H9 (cell line): ENCODE measurements around the gene CREB5. TPM values are rescaled to one million over a fixed set of nuclear protein-coding genes. Genes with fewer than 3 reads are reported as not detected.

Experiments
- DNase-seq: peaks from one replicate; pipeline ENCODE4 v3.0.0-alpha.2; 2017
- H2AFZ ChIP-seq: one replicate; pipeline ENCODE4 v1.6.1; 2013; ENCODE audit warnings: mild to moderate bottlenecking, low read length, control low read depth, moderate library complexity
- H2AK5ac ChIP-seq: 2 replicates; pipeline ENCODE4 v1.6.1; 2013; ENCODE audit warnings: low read length, control low read depth, mixed read lengths; ENCODE audit not compliant: insufficient read length
- H2BK120ac ChIP-seq: one replicate; pipeline ENCODE4 v1.6.1; 2013; ENCODE audit warnings: low read depth, mild to moderate bottlenecking, low read length, control low read depth, inconsistent platforms; ENCODE audit not compliant: poor library complexity, severe bottlenecking
- H2BK12ac ChIP-seq: 2 replicates; pipeline ENCODE4 v1.6.1; 2013; ENCODE audit warnings: low read length, control low read depth, mixed read lengths, low read depth; ENCODE audit not compliant: insufficient read length
- H2BK15ac ChIP-seq: 2 replicates; pipeline ENCODE4 v1.6.1; 2013; ENCODE audit warnings: low read depth, low read length, control low read depth
- H2BK20ac ChIP-seq: one replicate; pipeline ENCODE4 v1.6.1; 2013; ENCODE audit warnings: low read depth, mild to moderate bottlenecking, low read length, control low read depth, inconsistent platforms; ENCODE audit not compliant: poor library complexity, severe bottlenecking
- H2BK5ac ChIP-seq: 2 replicates; pipeline ENCODE4 v1.6.1; 2013; ENCODE audit warnings: low read length, control low read depth, mixed read lengths; ENCODE audit not compliant: insufficient read length
- H3K14ac ChIP-seq: 2 replicates; pipeline ENCODE4 v1.6.1; 2013; ENCODE audit warnings: low read length, control low read depth; ENCODE audit not compliant: insufficient read depth
- H3K18ac ChIP-seq: 2 replicates; pipeline ENCODE4 v1.6.1; 2013; ENCODE audit warnings: low read depth, mild to moderate bottlenecking, mixed read lengths, low read length, control low read depth; ENCODE audit not compliant: insufficient read length
- H3K23ac ChIP-seq: 2 replicates; pipeline ENCODE4 v1.6.1; 2013; ENCODE audit warnings: low read length, control low read depth, mixed read lengths, low read depth; ENCODE audit not compliant: insufficient read length
- H3K23me2 ChIP-seq: 2 replicates; pipeline ENCODE4 v1.6.1; 2013; ENCODE audit warnings: low read depth, mild to moderate bottlenecking, mixed read lengths, low read length, control low read depth; ENCODE audit not compliant: insufficient read length, poor library complexity, severe bottlenecking
- H3K27ac ChIP-seq: 2 replicates; pipeline ENCODE4 v1.5.1; 2013; ENCODE audit warnings: low read length, control low read depth, mixed read lengths, low read depth; ENCODE audit not compliant: insufficient read length
- H3K27me3 ChIP-seq: 2 replicates; pipeline ENCODE4 v1.6.1; 2013; ENCODE audit warnings: low read length, control low read depth, inconsistent platforms; ENCODE audit not compliant: insufficient read depth
- H3K4ac ChIP-seq: 2 replicates; pipeline ENCODE4 v1.6.1; 2013; ENCODE audit warnings: low read depth, mild to moderate bottlenecking, control low read depth, inconsistent platforms, low read length, moderate library complexity
- H3K4me1 ChIP-seq: 2 replicates; pipeline ENCODE4 v1.6.1; 2013; ENCODE audit warnings: low read length, control low read depth, inconsistent platforms; ENCODE audit not compliant: insufficient read depth
- H3K4me2 ChIP-seq: 2 replicates; pipeline ENCODE4 v1.6.1; 2013; ENCODE audit warnings: low read length, control low read depth, mixed read lengths; ENCODE audit not compliant: insufficient read length, insufficient read depth
- H3K56ac ChIP-seq: 2 replicates; pipeline ENCODE4 v1.6.1; 2013; ENCODE audit warnings: low read depth, mild to moderate bottlenecking, mixed read lengths, low read length, control low read depth; ENCODE audit not compliant: insufficient read length
- H3K79me1 ChIP-seq: 2 replicates; pipeline ENCODE4 v1.6.1; 2013; ENCODE audit warnings: low read depth, mild to moderate bottlenecking, moderate library complexity, low read length, control low read depth, inconsistent platforms; ENCODE audit not compliant: insufficient read depth, poor library complexity, severe bottlenecking
- H3K79me2 ChIP-seq: 2 replicates; pipeline ENCODE4 v1.6.1; 2013; ENCODE audit warnings: low read length, control low read depth, inconsistent platforms; ENCODE audit not compliant: insufficient read depth
- H3K9ac ChIP-seq: 2 replicates; pipeline ENCODE4 v1.6.1; 2013; ENCODE audit warnings: low read length, control low read depth, mixed read lengths; ENCODE audit not compliant: insufficient read length; ENCODE audit errors: extremely low read depth
- H3K9me3 ChIP-seq: one replicate; pipeline ENCODE4 v1.6.1; 2013; ENCODE audit warnings: low read depth, low read length, inconsistent platforms; ENCODE audit not compliant: control insufficient read depth
- H3T11ph ChIP-seq: one replicate; pipeline ENCODE4 v1.6.1; 2013; ENCODE audit warnings: mild to moderate bottlenecking, low read length, control low read depth, inconsistent platforms
- H4K20me1 ChIP-seq: one replicate; pipeline ENCODE4 v1.6.1; 2013; ENCODE audit not compliant: control insufficient read depth, insufficient read length, insufficient read depth
- H4K5ac ChIP-seq: 2 replicates; pipeline ENCODE4 v1.6.1; 2013; ENCODE audit warnings: low read depth, mild to moderate bottlenecking, mixed read lengths, low read length, control low read depth; ENCODE audit not compliant: insufficient read length
- H4K8ac ChIP-seq: replicated peaks from 2 replicates; pipeline ENCODE4 v1.6.1; 2013; ENCODE audit warnings: low read length, control low read depth, mixed read lengths, low read depth; ENCODE audit not compliant: insufficient read length
- H4K91ac ChIP-seq: 2 replicates; pipeline ENCODE4 v1.6.1; 2013; ENCODE audit warnings: low read depth, mild to moderate bottlenecking, moderate library complexity, mixed read lengths, low read length, control low read depth; ENCODE audit not compliant: insufficient read length
- H3K27ac Mint-ChIP-seq, 3 experiments: 2 replicates in 2 of 3; 3 replicates in 1 of 3; pipeline ENCODE4 v1.8.0; 2020 to 2021; ENCODE audit warnings: mixed read lengths in 3 of 3, mild to moderate bottlenecking in 1 of 3, moderate library complexity in 1 of 3
- H3K27me3 Mint-ChIP-seq: 2 replicates; pipeline ENCODE4 v1.8.0; 2021; ENCODE audit warnings: low read depth, mild to moderate bottlenecking, moderate library complexity, mixed read lengths
- H3K36me3 Mint-ChIP-seq, 3 experiments: 2 replicates in 2 of 3; 3 replicates in 1 of 3; pipeline ENCODE4 v1.8.0; 2020 to 2021; ENCODE audit warnings: low read depth in 3 of 3, mixed read lengths in 3 of 3; ENCODE audit not compliant: insufficient read depth in 1 of 3
- H3K4me1 Mint-ChIP-seq, 2 experiments: 2 replicates each; pipeline ENCODE4 v1.8.0; 2020; ENCODE audit warnings: mixed read lengths in 2 of 2
- H3K4me3 Mint-ChIP-seq, 2 experiments: 2 replicates in 1 of 2; 3 replicates in 1 of 2; pipeline ENCODE4 v1.8.0; 2020 to 2021; ENCODE audit warnings: mild to moderate bottlenecking in 2 of 2, mixed read lengths in 2 of 2, moderate library complexity in 1 of 2
- H3K9me3 Mint-ChIP-seq, 2 experiments: 2 replicates in 1 of 2; 3 replicates in 1 of 2; pipeline ENCODE4 v1.8.0; 2020; ENCODE audit warnings: mild to moderate bottlenecking in 2 of 2, mixed read lengths in 2 of 2, moderate library complexity in 1 of 2
- WGBS: extraction: QIAGEN DNeasy Blood & Tissue Kit; methylation state at CpG from one replicate; pipeline ENCODE4 v1.1.7; 2013; ENCODE audit warnings: missing lambda C conversion rate, low lambda C conversion rate, mixed read lengths; ENCODE audit not compliant: insufficient read length; ENCODE audit errors: extremely low coverage; 5-methylcytosine and 5-hydroxymethylcytosine counted together
- total RNA-seq: library from RNA; stranded (reverse); gene quantifications from 2 replicates; pipeline ENCODE4 v1.2.1, GENCODE V29; 2021
- TF ChIP-seq, protein P1 (sequence below): fragments of 200-600 bp; sonication (generic); conservative IDR thresholded peaks from 3 replicates; pipeline ENCODE4 v1.8.0; 2021; ENCODE audit warnings: antibody characterized with exemption, mild to moderate bottlenecking

Gene CREB5
- total RNA-seq, 1 experiment from 2014 or later: 4.0 TPM

DNA sequence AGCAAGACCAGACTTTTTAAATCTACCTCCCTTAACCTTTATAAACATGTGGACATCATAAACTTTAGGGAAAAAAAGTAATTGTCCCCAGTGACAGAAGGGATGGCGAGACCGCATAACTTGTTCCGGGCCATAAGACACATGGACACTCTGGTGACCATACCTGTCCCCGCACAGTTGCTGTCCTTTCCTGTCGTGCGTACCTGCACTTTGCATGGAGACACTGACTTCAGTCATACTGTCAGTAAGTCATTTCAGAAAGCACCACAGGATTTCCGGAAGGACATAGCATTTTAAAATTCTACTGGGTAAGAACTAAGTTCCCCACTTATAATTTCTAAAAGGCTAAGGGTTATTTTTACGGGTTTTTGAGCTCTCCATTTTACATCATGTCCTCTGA, 120.9 kb downstream of the CREB5 start:
- H3K36me3 Mint-ChIP-seq: peaks cover 4 to 12% (median 4%) of the 10 kb centered on the region in 3 experiments; a peak in 4 of 7 replicates
- Histone ChIP-seq H2AK5ac (no peak overlapping the region), H3K56ac (no peak overlapping the region), H3K14ac (no peak overlapping the region), H3K18ac (no peak overlapping the region), H3K79me2 (no peaks in the 10 kb centered on the region), H4K91ac (no peak overlapping the region), H4K8ac (no peak overlapping the region), H3K23me2 (no peaks in the 10 kb centered on the region), H3K4ac (no peak overlapping the region), H2BK15ac (no peak overlapping the region), H4K5ac (no peak overlapping the region), H3K9ac (no peak overlapping the region), H3K9me3 (no peaks in the 10 kb centered on the region), H3K27ac (no peak overlapping the region), H3T11ph (no peak overlapping the region), H3K79me1 (no peaks in the 10 kb centered on the region), H3K4me1 (peaks cover 10% of the 10 kb centered on the region; the same call in 1 of the 2 replicates), H2BK12ac (no peak overlapping the region), H3K23ac (no peak overlapping the region), H2BK5ac (no peak overlapping the region), H3K27me3 (no peaks in the 10 kb centered on the region), H2BK20ac (no peak overlapping the region), H4K20me1 (no peaks in the 10 kb centered on the region), H2BK120ac (no peak overlapping the region), H3K4me2 (no peak overlapping the region), H2AFZ (no peak overlapping the region)
- DNase-seq: no peak
- H3K4me3 Mint-ChIP-seq: no peak overlapping the region
- TF ChIP-seq, protein P1, sequence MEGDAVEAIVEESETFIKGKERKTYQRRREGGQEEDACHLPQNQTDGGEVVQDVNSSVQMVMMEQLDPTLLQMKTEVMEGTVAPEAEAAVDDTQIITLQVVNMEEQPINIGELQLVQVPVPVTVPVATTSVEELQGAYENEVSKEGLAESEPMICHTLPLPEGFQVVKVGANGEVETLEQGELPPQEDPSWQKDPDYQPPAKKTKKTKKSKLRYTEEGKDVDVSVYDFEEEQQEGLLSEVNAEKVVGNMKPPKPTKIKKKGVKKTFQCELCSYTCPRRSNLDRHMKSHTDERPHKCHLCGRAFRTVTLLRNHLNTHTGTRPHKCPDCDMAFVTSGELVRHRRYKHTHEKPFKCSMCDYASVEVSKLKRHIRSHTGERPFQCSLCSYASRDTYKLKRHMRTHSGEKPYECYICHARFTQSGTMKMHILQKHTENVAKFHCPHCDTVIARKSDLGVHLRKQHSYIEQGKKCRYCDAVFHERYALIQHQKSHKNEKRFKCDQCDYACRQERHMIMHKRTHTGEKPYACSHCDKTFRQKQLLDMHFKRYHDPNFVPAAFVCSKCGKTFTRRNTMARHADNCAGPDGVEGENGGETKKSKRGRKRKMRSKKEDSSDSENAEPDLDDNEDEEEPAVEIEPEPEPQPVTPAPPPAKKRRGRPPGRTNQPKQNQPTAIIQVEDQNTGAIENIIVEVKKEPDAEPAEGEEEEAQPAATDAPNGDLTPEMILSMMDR: no peak
- H3K9me3 Mint-ChIP-seq: peaks cover 9 to 10% of the 10 kb centered on the region in 2 experiments; a peak in 4 of 5 replicates
- no CpG with 5 or more reads among the region's 8 CpGs for WGBS
- peaks cover 21 to 23% of the 10 kb centered on the region in 2 experiments for H3K4me1 Mint-ChIP-seq
- H3K27me3 Mint-ChIP-seq: peaks cover 5% of the 10 kb centered on the region
- H3K27ac Mint-ChIP-seq: no peak overlapping the region; a peak in 1 of 7 replicates
